Measurements from ENCODE around the gene FAM83D. TPM values are rescaled to one million over a fixed set of nuclear protein-coding genes. Genes with fewer than 3 reads are reported as not detected.
"Not testable (repeated sequence)": the region's sequence is repeated elsewhere in the genome, so short reads cannot be mapped to it uniquely, and the experiment has no call there.

The FAM83D gene
- total RNA-seq, 1 donor from 2014 or later, result 0.62 TPM

GRCh38 chr20:38957235-38957876 lies 31.1 kb downstream of the FAM83D start:
- intact Hi-C loops (cut with DNase I), result no loop called here
- no peak for DNase-seq (ENCODE audit: low spot score)

- DNase-seq (ENCODE audit: low spot score), result no peak
- intact Hi-C loops (cut with DNase I), result no loop called here
Measured at GRCh38 chr20:38957915-38958485, 31.8 kb downstream of the FAM83D start.

- DNase-seq (ENCODE audit: low spot score), result not testable (repeated sequence)
- intact Hi-C loops (cut with DNase I), result loop anchor here (5.0 kb wide), 1 partner anchor 33 kb away; the partner anchor contains the start of gene FAM83D
Measured at GRCh38 chr20:38960187-38960687, 34.0 kb downstream of the FAM83D start.

- intact Hi-C loops (cut with DNase I), result loop anchor here (1.0 to 5.0 kb wide), 2 partner anchors 34 to 87 kb away; partner anchors contain the start of gene FAM83D
- no peak for DNase-seq (ENCODE audit: low spot score)
Measured at GRCh38 chr20:38961530-38962043, 35.4 kb downstream of the FAM83D start.

GRCh38 chr20:38962044-38962927 lies 36.1 kb downstream of the FAM83D start, which contains the start of gene DHX35:
DHX35 (plus strand) TSS chr20:38962344; CDS start chr20:38962368, 24 bp downstream.
- intact Hi-C loops (cut with DNase I), result loop anchor here (5.0 kb wide), 1 partner anchor 35 kb away; the partner anchor contains the start of gene FAM83D
- DNase-seq (ENCODE audit: low spot score), result peak; percentile 99

- intact Hi-C loops (cut with DNase I), result loop anchor here (5.0 kb wide), 1 partner anchor 36 kb away; the partner anchor contains the start of gene FAM83D
Measured at GRCh38 chr20:38962928-38963401, 36.7 kb downstream of the FAM83D start.

GRCh38 chr20:38963745-38964144 lies 37.5 kb downstream of the FAM83D start:
- no peak for DNase-seq (ENCODE audit: low spot score)
- intact Hi-C loops (cut with DNase I), result loop anchor here (5.0 kb wide), 1 partner anchor 36 kb away; the partner anchor contains the start of gene FAM83D

More at GRCh38 chr20:38962928-38963401, 36.7 kb downstream of the FAM83D start:
- no peak for DNase-seq (ENCODE audit: low spot score)

GRCh38 chr20:38965264-38965663 lies 39.0 kb downstream of the FAM83D start:
- no peak for DNase-seq (ENCODE audit: low spot score)
- intact Hi-C loops (cut with DNase I), result no loop called here

GRCh38 chr20:38968090-38968489 lies 41.9 kb downstream of the FAM83D start:
- intact Hi-C loops (cut with DNase I), result no loop called here
- no peak for DNase-seq (ENCODE audit: low spot score)

GRCh38 chr20:38969708-38970107 lies 43.5 kb downstream of the FAM83D start:
- intact Hi-C loops (cut with DNase I), result no loop called here
- no peak for DNase-seq (ENCODE audit: low spot score)

GRCh38 chr20:38970302-38970701 lies 44.1 kb downstream of the FAM83D start:
- intact Hi-C loops (cut with DNase I), result no loop called here

GRCh38 chr20:38973107-38973506 lies 46.9 kb downstream of the FAM83D start:
- DNase-seq (ENCODE audit: low spot score), result no peak
- intact Hi-C loops (cut with DNase I), result no loop called here

More at GRCh38 chr20:38970302-38970701, 44.1 kb downstream of the FAM83D start:
- no peak for DNase-seq (ENCODE audit: low spot score)

GRCh38 chr20:38973645-38974044 lies 47.4 kb downstream of the FAM83D start:
- intact Hi-C loops (cut with DNase I), result no loop called here
- no peak for DNase-seq (ENCODE audit: low spot score)

GRCh38 chr20:38975539-38976120 lies 49.4 kb downstream of the FAM83D start:
- intact Hi-C loops (cut with DNase I), result no loop called here

GRCh38 chr20:38979434-38979833 lies 53.2 kb downstream of the FAM83D start:
- DNase-seq (ENCODE audit: low spot score), result no peak
- intact Hi-C loops (cut with DNase I), result no loop called here

More at GRCh38 chr20:38975539-38976120, 49.4 kb downstream of the FAM83D start:
- DNase-seq (ENCODE audit: low spot score), result no peak

GRCh38 chr20:38979842-38980241 lies 53.6 kb downstream of the FAM83D start:
- no peak for DNase-seq (ENCODE audit: low spot score)
- intact Hi-C loops (cut with DNase I), result no loop called here

GRCh38 chr20:38982291-38982690 lies 56.1 kb downstream of the FAM83D start:
- intact Hi-C loops (cut with DNase I), result no loop called here
- DNase-seq (ENCODE audit: low spot score), result no peak

- DNase-seq (ENCODE audit: low spot score), result no peak
- intact Hi-C loops (cut with DNase I), result no loop called here
Measured at GRCh38 chr20:38985060-38985459, 58.8 kb downstream of the FAM83D start.

GRCh38 chr20:38985603-38986170 lies 59.5 kb downstream of the FAM83D start:
- DNase-seq (ENCODE audit: low spot score), result no peak
- intact Hi-C loops (cut with DNase I), result no loop called here

Measured in cardiac septum (tissue), 1 donor.